Lower leg skin (tissue), 4 donors: ENCODE data around the gene ASH1L. TPM values are rescaled to one million over a fixed set of nuclear protein-coding genes. Genes with fewer than 3 reads are reported as not detected.

Source experiments
- DNase-seq, 2 donors: peaks; one replicate each; pipeline ENCODE4 v3.0.0-alpha.2; 2019; ENCODE audit warnings: low spot score in 2 of 2
- H3K4me3 ChIP-seq: fragments of 200-600 bp; sonication (generic); 2 replicates; pipeline ENCODE4 v1.5.1; 2017; ENCODE audit warnings: mild to moderate bottlenecking, low read depth; ENCODE audit not compliant: poor library complexity, severe bottlenecking
- POLR2A ChIP-seq, 2 donors: fragments of 450-650 bp; IDR thresholded peaks; one replicate each; pipeline ENCODE4 v1.6.1; 2016 to 2017; ENCODE audit warnings: antibody characterized with exemption in 2 of 2, mild to moderate bottlenecking in 1 of 2, moderate library complexity in 1 of 2
- WGBS, 2 donors: methylation state at CpG; one replicate each; pipeline ENCODE4 v1.1.5; 2018; 5-methylcytosine and 5-hydroxymethylcytosine counted together
- intact Hi-C: fragments of 100-400 bp; cut with DNase I; formaldehyde crosslinking; loops from one replicate; pipeline ENCODE4 v1.15.0; 2023; ENCODE audit warnings: low total_unique reads
- total RNA-seq, 4 donors: library from RNA; depleted of rRNA; stranded (reverse); fragments of >200 nt; gene quantifications; one replicate each; pipeline ENCODE4 v1.1.0, GENCODE V29; 2016
- TF ChIP-seq, protein P1 (sequence below), 3 donors: fragments of 450-650 bp; IDR thresholded peaks; one replicate each; pipeline ENCODE4 v1.5.1; 2016; ENCODE audit warnings: antibody characterized with exemption in 3 of 3, mild to moderate bottlenecking in 3 of 3, moderate library complexity in 2 of 3

The ASH1L gene
- total RNA-seq, 4 donors from 2014 or later, result 40.6 to 59.4 (median 49.9) TPM

DNA sequence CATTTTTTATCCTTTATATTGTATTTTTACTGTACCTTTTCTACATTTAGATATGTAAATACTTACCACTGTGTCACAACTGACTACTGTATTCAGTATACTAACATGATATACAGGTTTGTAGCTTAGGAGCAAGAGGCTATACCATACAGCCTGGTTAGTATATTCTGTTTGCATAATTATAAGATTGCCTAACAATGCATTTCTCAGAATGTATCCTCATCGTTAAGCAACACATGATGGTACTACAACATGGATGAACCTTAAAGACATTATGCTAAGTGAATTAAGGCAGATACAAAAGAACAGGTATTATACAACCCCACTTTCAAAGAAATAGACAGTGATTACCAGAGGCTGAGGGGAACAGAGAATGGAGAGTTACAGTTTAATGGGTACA lies 179.2 kb downstream of the ASH1L start:
- no peak for DNase-seq
- intact Hi-C loops, result no loop called here
- H3K4me3 ChIP-seq, result no peak overlapping the region
- no peak for TF ChIP-seq POLR2A (IDR thresholded peaks at IDR 0.05)
- TF ChIP-seq, protein P1, sequence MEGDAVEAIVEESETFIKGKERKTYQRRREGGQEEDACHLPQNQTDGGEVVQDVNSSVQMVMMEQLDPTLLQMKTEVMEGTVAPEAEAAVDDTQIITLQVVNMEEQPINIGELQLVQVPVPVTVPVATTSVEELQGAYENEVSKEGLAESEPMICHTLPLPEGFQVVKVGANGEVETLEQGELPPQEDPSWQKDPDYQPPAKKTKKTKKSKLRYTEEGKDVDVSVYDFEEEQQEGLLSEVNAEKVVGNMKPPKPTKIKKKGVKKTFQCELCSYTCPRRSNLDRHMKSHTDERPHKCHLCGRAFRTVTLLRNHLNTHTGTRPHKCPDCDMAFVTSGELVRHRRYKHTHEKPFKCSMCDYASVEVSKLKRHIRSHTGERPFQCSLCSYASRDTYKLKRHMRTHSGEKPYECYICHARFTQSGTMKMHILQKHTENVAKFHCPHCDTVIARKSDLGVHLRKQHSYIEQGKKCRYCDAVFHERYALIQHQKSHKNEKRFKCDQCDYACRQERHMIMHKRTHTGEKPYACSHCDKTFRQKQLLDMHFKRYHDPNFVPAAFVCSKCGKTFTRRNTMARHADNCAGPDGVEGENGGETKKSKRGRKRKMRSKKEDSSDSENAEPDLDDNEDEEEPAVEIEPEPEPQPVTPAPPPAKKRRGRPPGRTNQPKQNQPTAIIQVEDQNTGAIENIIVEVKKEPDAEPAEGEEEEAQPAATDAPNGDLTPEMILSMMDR (IDR thresholded peaks at IDR 0.05), result no peak
- 71 to 84% methylated on average over 1 of the region's 1 CpG for WGBS, 2 donors

DNA sequence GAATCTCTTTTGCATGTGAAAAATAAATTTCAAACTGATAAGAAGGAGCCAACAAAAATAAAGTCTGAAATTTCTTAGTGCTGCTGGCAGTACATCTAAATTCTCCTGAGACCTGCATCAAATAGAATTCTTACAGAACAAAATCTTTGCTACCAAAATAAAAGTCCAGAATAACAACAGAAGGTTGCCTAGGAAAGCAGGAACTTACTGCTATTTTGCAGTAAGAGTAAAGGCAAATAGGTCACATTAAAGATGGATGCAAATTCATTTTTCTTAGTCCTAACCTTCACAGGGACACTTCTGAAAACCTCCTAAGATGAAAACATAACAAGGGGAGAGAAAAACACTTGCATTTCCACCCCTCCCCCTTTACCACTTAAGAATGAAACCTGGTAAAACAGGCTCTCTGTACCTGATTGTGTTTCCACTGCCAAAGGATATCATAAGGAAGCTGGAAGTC lies 182.9 kb downstream of the ASH1L start:
- no peak for DNase-seq
- intact Hi-C loops, result no loop called here
- TF ChIP-seq POLR2A (IDR thresholded peaks at IDR 0.05), result no peak
- TF ChIP-seq, protein P1 (IDR thresholded peaks at IDR 0.05), result no peak
- no peak overlapping the region for H3K4me3 ChIP-seq

DNA sequence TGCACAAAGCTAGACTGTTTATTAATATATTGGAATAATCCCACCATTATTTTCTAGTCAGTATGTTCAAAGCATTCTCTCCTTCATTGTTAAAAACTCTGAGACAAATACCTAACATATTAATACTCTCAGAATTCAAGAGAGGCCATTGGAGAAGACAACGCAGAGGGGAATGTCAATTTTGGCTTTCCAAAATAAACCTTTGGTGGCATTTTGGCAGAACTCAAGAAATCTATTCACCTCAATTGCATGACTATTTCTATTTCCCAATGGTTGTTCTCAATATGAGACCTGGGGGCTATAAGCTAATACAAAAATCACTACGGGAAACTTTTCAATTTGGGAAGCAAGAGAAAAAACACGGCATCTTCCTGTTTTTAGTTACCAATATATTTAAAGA lies 183.4 kb downstream of the ASH1L start:
- intact Hi-C loops, result no loop called here
- no peak for DNase-seq
- no peak for TF ChIP-seq POLR2A (IDR thresholded peaks at IDR 0.05)
- TF ChIP-seq, protein P1 (IDR thresholded peaks at IDR 0.05), result no peak
- H3K4me3 ChIP-seq, result no peak overlapping the region
- WGBS, 2 donors, result 36 to 47% methylated on average over 3 of the region's 3 CpGs

DNA sequence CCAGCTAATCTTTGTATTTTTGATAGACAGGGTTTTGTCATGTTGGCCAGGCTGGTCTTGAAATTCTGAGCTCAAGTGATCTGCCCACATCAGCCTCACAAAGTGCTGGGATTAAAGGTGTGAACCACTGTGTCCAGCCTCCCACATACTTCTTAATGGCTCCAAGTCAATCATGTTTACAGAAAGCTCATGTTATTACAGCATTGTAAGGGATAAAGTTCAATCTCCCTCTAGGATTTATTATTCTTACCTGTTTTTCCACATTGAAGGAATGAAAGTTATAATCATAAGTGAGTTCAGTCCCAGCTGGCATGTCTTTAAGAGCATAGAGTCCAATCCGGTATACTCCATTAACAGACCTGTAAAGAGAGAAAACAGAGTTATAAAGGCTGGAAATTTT lies 202.6 kb downstream of the ASH1L start:
- no peak for DNase-seq
- TF ChIP-seq POLR2A (IDR thresholded peaks at IDR 0.05), result no peak
- TF ChIP-seq, protein P1 (IDR thresholded peaks at IDR 0.05), result no peak
- H3K4me3 ChIP-seq, result no peak overlapping the region
- intact Hi-C loops, result no loop called here
- 96 to 100% methylated on average over 1 of the region's 1 CpG for WGBS, 2 donors

DNA sequence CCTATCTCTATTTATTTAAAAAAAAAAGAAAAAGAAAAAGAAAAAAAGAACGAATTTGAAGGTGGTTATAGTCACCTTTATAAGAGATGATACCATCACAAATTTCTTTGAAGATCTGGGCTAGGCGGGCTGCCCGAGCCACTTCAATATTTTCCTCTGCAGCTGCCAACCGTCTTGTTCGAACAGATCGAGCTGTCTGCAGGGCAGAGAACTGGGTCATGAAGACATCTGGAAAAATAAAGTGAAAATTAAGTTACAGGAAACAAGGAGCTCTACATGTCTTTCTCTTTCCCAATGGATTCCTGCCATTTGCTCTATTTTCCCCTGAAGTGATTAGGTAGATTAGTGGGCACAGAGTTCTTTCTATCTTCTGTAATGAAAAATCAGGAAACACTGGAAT lies 210.0 kb downstream of the ASH1L start:
- no peak for DNase-seq
- no peak overlapping the region for H3K4me3 ChIP-seq
- intact Hi-C loops, result no loop called here
- no peak for TF ChIP-seq POLR2A (IDR thresholded peaks at IDR 0.05)
- TF ChIP-seq, protein P1 (IDR thresholded peaks at IDR 0.05), result no peak
- WGBS, 2 donors, result 42 to 51% methylated on average over 6 of the region's 6 CpGs

DNA sequence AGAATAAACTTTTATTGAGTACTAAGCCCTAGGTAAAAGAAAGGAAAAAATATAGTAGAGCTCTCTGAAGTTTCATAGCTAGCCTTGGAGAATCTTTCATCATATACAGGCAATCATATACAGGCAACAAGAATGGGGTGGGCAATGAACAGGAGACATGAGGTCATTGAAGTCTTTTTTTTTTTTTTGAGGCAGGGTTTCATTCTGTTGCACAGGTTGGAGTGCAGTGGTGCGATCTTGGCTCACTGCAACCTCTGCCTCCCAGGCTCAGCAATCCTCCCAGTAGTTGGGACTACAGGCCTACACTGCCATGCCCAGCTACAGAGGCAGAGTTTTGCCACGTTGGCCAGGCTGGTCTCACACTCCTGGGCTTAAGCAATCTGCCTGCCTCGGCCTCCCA lies 219.8 kb downstream of the ASH1L start:
- no peak for DNase-seq
- WGBS, 2 donors, result 93 to 96% methylated on average over 3 of the region's 3 CpGs
- TF ChIP-seq, protein P1 (IDR thresholded peaks at IDR 0.05), result no peak
- no peak for TF ChIP-seq POLR2A (IDR thresholded peaks at IDR 0.05)
- H3K4me3 ChIP-seq, result no peak overlapping the region
- intact Hi-C loops, result no loop called here
